Measurements from ENCODE around the gene RPS24. TPM values are rescaled to one million over a fixed set of nuclear protein-coding genes. Genes with fewer than 3 reads are reported as not detected.

RPS24 gene
- total RNA-seq, 1 donor from 2014 or later, result 1,836 TPM

DNA sequence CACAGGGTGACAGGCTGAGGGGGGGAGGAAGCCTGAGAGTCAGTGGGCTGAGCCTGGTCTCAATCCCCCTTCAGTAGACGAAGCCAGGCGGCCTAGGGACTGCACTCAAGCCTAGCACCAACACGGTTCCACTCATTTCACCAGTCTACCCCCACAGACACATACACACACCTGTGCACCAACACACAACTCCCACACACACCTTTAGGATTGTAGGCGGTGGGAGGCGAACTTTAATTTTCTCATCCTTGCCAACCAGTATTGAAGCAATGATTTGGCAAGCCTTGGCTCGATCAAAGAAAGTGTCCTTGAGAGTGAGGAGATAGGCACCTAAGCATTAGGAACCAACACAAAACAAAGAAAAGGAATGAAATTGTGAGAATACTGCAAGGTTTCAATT, 24.0 kb upstream of the RPS24 start:
- Mint-ChIP-seq H3K27me3 (no peaks in the 10 kb centered on the region), H3K4me1 (ENCODE audit: unreplicated experiment) (no peaks in the 10 kb centered on the region), H3K36me3 (peaks cover 23% of the 10 kb centered on the region), H3K9me3 (no peaks in the 10 kb centered on the region), H3K27ac (no peak overlapping the region), H3K4me3 (no peak overlapping the region)
- TF ChIP-seq CTCF (conservative IDR thresholded peaks at IDR 0.05), result no peak
- no peak for DNase-seq (ENCODE audit: extremely low spot score, unreplicated experiment)

GRCh38 chr10:78010278-78010677, 23.4 kb upstream of the RPS24 start:
- no peaks in the 10 kb centered on the region for H3K9me3 Mint-ChIP-seq
- no peak overlapping the region for H3K4me3 Mint-ChIP-seq
- H3K27me3 Mint-ChIP-seq, result no peaks in the 10 kb centered on the region
- no peak for DNase-seq (ENCODE audit: extremely low spot score, unreplicated experiment)
- TF ChIP-seq CTCF (conservative IDR thresholded peaks at IDR 0.05), result no peak
- no peaks in the 10 kb centered on the region for H3K4me1 Mint-ChIP-seq (ENCODE audit: unreplicated experiment)
- peaks cover 27% of the 10 kb centered on the region for H3K36me3 Mint-ChIP-seq
- H3K27ac Mint-ChIP-seq, result no peak overlapping the region

DNA sequence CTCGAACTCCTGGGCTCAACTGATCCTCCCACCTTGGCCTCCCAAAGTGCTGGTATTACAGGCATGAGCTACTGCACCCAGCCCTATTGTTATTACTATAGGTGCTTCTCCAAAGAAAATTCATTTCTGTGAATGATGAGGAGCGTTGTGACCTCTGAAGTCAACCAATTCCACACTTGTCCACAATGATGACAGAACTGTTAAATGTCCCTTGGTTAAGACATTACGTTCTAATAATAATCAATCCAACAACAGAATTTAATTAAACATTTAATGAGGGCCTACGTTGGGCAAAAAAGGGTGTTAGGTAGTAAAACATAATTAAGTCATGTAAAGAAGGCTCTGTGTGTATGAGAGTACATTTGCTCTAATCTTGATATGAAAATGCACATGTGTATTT, 22.6 kb upstream of the RPS24 start:
- Mint-ChIP-seq H3K4me1 (ENCODE audit: unreplicated experiment) (no peaks in the 10 kb centered on the region), H3K27ac (no peak overlapping the region), H3K27me3 (no peaks in the 10 kb centered on the region), H3K4me3 (no peak overlapping the region), H3K9me3 (no peaks in the 10 kb centered on the region), H3K36me3 (peaks cover 22% of the 10 kb centered on the region)
- no peak for DNase-seq (ENCODE audit: extremely low spot score, unreplicated experiment)
- no peak for TF ChIP-seq CTCF (conservative IDR thresholded peaks at IDR 0.05)

- Mint-ChIP-seq H3K4me3 (no peak overlapping the region), H3K9me3 (no peaks in the 10 kb centered on the region), H3K4me1 (ENCODE audit: unreplicated experiment) (no peaks in the 10 kb centered on the region), H3K27me3 (no peaks in the 10 kb centered on the region), H3K27ac (no peak overlapping the region), H3K36me3 (peaks cover 21% of the 10 kb centered on the region)
- no peak for TF ChIP-seq CTCF (conservative IDR thresholded peaks at IDR 0.05)
- no peak for DNase-seq (ENCODE audit: extremely low spot score, unreplicated experiment)
Observed at GRCh38 chr10:78013564-78013963, 20.1 kb upstream of the RPS24 start.

DNA sequence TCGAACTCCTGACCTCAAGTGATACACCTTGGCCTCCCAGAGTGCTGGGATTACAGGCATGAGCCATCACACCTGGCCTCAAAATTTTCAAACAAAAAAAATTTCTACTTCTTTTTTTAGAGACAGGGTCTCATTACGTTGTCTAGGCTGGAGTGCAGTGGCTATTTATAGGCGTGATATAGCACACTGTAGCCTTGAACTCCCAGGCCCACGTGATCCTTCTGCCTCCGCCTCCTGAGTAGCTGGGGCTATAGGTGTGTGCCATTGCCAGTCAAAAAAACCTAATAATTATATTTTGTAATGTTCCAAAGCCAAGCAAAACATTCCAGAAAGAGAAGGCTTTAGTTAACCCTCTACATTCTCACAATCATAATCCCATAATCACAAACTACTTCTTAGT, 18.1 kb upstream of the RPS24 start:
- H3K27me3 Mint-ChIP-seq, result no peaks in the 10 kb centered on the region
- peaks cover 22% of the 10 kb centered on the region for H3K36me3 Mint-ChIP-seq
- no peak for TF ChIP-seq CTCF (conservative IDR thresholded peaks at IDR 0.05)

GRCh38 chr10:78017856-78018255, 15.8 kb upstream of the RPS24 start:
- Mint-ChIP-seq H3K27me3 (no peaks in the 10 kb centered on the region), H3K27ac (no peak overlapping the region), H3K4me1 (ENCODE audit: unreplicated experiment) (no peaks in the 10 kb centered on the region), H3K4me3 (no peak overlapping the region), H3K9me3 (no peaks in the 10 kb centered on the region), H3K36me3 (peaks cover 29% of the 10 kb centered on the region)
- no peak for DNase-seq (ENCODE audit: extremely low spot score, unreplicated experiment)
- no peak for TF ChIP-seq CTCF (conservative IDR thresholded peaks at IDR 0.05)

More for the DNA sequence above, 18.1 kb upstream of the RPS24 start:
- Mint-ChIP-seq H3K27ac (no peak overlapping the region), H3K9me3 (no peaks in the 10 kb centered on the region), H3K4me3 (no peak overlapping the region), H3K4me1 (ENCODE audit: unreplicated experiment) (no peaks in the 10 kb centered on the region)
- no peak for DNase-seq (ENCODE audit: extremely low spot score, unreplicated experiment)
